GM21529 (cell line): Measurements from ENCODE around the gene SUN5.

ENCODE experiments used
- ATAC-seq: cut with Tn5 transposase; IDR thresholded peaks from one replicate; pipeline ENCODE4 v1.9.1; 2021; ENCODE audit not compliant: unreplicated experiment

The SUN5 gene

GRCh38 chr20:33014336-33015113 lies 10.3 kb upstream of the SUN5 start:
- no peak for ATAC-seq

DNA sequence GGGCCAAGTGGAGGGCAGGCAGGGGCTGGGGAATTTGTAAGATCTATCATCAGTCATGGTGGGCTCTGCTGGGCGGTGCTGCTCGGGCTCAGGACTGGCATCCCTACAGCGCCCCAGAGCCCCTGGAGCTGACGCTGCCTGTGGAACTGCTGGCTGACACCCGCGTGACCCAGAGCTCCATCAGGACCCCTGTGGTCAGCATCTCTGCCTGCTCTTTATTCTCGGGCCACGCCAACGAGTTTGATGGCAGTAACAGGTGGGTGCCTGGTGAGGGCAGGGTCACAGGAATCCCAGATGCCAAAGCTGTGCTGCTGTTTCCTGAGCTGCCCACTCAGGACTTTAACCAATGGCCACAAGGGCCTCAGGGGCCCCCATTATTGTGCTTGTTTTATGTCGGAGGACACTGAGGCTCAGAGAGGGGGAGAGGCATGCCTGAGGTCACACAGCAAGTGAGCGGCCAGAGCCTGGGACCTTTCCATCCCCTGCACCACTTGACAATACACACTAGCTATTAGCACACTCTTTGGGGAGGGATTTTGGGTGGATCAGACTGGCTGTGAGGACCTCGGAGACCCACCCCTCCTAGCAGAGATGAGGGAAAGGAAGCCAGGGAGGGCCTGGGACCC lies 9.6 kb upstream of the SUN5 start:
- ATAC-seq = no peak

DNA sequence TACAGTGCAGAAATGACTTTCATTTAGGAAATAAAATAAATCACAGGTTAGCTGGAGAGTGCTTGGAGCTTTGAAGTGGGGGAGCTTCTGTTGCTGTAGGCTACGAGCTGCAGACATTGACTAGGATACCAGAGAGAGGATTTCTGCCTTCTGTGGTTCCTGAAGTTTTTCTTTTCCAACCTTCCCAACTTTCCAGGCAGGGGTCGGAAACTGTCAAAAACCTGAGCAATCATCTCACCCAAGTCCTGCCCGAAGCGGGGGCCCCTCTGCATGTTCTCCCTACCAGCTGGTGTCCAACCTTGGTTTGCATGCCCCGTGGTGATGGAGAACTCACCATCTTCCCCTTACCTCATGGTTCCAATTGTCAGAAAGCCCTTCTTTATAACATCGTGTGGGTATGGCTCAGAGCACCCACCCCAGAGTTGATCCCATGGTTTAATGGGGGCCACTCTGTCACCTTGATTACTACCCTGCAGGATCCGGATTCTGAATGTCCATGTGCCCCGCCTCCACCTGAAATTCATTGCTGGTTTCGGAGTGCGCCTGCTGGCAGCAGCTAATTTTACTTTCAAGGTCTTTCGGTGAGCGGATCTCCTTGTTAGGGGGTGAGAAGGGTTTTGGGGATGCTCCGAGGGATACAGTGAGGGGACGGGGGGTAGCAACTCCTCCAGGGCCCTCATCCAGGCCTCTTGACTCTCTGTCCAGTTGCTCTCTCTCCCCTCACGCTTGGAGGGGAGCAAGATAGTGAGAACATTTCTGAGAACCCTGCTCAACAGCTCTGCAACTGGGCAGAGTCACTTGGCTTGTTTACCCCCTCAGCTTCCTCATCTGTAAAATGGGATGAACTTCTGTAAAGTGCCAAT lies 8.3 kb upstream of the SUN5 start:
- ATAC-seq = no peak

DNA sequence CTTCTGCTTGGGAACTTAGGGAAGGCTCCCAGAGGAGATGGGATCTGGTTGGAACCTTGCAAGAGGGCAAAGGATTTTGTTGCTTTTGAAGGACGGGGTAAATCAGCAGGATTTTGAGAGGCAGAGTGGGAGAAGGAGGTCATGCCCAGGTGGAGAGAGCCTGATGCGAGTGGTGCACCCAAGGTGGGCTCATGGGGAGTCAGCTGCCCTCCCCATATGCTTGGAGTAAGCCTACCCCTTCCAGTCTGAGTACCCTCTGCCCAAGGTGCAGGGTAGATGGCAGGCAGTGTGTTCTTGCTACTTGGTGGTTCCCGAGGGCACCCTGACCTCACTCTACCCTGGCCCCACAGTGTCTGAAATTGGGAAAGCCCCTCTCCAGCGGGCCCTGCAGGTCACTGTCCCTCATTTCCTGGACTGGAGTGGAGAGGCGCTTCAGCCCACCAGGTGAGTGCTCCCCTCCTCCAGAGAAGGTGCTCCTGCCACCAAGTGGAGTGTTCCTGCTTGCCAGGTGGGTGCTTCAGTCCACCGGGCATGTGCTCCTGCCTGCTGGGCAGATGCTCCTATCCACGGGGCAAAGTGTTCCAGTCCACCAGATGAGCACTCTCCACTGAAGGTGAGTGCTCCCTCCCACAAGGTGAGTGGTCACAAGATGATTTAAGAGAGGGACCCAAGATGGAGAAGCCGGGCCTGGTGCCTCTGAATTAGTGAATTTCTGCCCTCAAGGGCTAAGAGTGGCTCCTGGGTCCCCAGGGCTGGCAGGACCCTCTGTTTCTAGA lies 6.6 kb upstream of the SUN5 start:
- no peak for ATAC-seq

DNA sequence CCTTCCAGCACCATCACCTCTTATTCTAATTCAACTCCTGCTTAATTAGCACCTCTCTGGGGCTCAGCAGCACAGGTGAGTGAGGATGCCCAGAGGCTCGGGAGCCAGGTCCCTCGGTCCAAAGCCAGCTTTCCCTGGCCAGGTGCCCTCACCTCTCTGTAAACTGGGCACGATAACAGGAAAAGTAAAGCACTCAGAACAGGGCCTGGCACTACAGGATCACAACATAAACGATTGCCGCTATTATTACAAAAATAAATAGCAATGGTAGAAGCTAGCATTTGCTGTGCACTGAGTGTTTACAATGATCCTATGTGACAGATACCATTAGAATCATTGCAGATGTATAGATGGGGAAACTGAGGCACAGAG lies 5.9 kb upstream of the SUN5 start:
- no peak for ATAC-seq

DNA sequence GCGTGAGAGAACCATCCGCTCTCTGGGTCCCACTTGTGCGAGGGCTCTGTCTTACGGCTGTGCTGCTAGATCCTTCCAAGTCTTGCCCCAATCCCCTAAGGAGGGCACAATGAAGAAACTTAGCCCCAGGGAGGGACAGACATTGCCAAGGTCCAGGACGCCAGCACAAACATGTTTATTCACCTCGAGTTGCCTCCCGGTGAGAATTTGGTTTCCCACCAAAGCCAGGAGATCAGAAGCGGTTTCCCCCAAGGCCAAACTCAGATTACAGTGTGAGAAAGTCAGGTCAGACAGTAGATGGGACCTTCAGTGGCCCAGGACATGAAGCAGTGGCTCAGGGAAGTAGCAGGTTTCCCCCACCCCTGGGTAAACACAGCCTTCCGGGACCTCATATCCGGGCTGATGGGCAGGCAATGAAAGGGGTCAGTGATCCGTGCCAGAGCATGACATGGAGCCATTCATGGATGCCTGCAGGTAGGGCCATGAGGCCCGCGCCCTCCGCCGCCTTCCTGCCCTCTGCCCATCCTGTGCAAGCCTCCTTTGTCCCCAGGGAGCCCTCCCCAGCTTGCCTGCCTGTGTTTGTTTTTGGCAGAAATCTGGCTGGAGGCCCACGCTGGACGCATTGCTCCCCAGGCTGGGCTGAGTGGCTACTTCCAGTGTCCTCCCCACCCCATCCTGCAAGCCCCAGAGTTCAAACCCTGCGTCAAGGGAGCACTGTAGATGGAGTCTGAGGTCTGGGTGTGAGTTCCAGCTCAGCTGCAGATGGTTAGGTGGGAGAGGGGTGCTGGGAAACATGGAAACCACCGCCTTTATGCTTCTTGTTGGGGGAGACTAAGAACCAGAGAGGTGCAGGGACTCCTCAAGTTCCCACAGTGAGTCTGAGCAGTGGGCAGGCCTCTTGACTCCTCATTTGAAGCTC lies 5.2 kb upstream of the SUN5 start:
- no peak for ATAC-seq

GRCh38 chr20:33008336-33009213 lies 4.3 kb upstream of the SUN5 start:
- ATAC-seq = no peak

DNA sequence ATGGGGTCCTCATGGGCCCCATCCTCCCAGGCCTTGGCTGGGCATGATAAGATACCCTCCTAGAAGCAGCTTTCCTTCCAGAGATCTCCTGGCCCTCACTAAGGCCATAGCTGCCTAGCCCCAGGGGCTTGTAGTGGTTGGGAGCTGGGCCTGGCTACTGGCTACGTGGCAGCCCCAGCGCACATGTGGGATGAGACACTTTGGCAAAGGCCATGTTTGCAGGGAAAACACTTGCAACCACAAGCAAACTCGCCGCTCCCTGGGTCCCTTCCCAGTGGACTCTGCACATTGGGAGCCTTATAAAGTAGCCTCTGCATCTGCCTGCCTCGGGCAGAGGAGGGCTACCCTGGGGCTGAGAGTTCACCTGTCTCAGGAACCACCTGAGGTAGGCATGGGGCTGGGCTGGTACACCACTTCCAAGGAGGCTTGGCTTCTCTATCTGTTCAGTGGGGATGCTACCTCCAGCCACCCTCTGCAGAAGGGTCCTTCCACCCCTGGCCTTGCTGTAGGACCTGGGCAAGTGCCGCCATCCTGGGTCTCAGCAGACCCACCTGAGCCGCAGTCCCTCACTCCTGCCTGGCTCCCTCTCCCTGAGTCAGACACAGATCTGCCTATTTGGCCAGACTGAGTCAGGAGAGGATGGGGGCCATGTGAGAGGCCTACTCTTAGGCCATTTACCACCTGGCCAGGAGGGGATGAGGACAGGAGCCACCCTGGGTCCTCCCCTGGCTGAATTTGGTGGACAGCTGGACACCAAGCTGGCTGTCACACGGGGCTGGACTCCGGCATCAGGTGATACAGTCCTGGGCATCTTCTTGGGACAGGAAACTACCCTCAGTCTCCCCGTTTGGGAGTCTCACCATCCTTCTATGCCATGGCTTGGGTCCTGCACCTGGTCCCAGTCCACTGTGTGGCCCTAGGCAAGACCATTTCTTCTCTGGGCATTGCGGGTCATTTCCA lies 3.4 kb upstream of the SUN5 start, which contains the start of gene BPIFB2:
Gene BPIFB2 (plus strand): TSS at position 329 of the 960 bp plus-strand sequence. CDS start 871 bp downstream, outside the sequence.
- ATAC-seq = no peak

GRCh38 chr20:33006776-33007375 lies 2.6 kb upstream of the SUN5 start:
- ATAC-seq = no peak

DNA sequence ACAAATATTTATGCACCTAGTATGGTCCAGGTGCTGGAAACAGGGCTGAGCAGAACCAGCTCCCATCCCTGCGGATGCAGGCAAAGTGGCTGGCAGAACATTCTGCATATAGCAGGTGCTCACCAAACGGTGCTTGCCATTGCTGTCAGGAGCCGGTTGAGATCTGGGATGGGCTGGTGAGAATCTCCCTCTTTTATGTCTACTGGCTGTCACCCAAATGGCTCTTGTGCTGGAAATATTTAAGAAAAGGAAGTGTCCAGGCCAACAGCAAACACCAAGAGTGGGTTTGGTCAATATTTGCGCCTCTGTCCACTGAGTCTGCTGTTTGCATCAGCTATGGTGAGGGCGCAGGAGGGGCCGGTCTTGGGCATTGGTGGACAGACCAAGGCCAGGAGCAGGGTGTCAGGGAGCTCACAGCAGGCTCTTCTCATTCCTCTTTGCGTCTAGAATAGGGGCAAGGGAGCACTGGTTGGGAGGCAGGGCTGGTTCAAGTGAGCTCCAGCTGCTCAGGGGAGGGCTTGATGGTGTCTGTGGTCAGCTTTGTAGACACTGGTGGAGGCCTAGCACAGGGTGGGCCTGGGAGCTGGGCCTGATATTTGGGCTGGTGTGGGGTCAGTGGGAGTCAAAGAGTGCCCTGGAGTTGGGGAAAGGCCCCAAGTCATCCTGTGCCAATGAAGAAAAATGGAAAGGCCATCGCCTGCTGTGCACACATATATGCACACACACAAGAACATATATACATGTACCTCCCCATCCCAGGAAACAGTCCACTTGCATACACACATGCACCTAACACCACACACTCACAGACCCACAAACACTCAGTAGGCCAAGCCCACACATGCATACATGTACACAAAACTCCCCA lies 1.9 kb upstream of the SUN5 start:
- ATAC-seq = no peak

DNA sequence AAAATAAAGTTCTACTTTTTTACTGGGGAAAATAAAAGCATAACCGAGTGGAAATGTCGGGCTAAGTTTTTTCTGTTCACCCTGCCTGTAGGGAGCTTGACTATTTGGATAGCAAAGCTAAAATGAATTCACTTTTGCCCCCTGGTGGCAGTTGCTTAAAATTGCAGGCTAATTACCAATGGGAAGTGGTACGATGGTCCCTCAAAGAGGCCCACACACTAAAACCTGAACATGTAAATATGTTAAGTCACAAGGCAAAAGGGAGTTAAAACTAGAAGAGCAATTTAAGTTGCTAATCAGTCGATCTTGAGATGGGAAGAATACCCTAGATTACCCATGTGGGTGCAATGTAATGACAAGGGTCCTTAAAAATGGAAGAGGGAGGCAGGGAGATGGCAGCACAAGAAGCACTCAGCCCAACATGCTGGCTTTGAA lies 916 bp upstream of the SUN5 start:
- ATAC-seq = no peak

GRCh38 chr20:33002087-33002808 lies 2.0 kb downstream of the SUN5 start:
- no peak for ATAC-seq

DNA sequence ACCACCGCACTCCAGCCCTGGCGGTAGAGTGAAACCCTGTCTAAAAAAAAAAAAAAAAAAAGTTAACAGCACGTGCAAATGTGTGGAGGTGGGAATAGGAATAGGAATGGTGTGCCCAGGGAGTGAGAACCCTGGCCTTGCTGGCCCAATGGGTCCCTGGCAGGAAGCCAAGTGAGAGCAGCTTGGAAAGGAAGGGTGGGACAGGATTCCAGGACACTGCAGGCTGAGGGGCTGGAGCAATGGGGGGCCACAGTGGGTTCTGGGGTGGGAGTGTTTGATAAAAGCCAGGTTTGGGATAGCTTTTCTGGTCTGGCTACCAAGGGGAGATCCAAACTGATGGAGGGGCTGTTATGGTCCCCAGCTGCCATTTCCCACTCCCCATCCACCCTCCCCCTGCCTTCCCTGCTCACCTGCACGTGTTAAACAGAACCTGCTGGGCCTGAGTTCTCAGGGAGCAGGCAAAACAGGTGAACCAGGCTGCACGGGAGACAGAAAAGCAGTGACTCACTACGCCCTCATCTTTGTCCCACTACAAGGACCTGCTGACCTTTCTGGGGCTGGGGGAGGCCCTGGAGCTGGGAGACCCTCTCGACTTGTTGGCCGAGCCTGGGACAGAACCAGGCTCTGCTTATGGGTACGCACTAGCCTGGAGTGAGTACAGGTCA lies 3.3 kb downstream of the SUN5 start:
- ATAC-seq = no peak

DNA sequence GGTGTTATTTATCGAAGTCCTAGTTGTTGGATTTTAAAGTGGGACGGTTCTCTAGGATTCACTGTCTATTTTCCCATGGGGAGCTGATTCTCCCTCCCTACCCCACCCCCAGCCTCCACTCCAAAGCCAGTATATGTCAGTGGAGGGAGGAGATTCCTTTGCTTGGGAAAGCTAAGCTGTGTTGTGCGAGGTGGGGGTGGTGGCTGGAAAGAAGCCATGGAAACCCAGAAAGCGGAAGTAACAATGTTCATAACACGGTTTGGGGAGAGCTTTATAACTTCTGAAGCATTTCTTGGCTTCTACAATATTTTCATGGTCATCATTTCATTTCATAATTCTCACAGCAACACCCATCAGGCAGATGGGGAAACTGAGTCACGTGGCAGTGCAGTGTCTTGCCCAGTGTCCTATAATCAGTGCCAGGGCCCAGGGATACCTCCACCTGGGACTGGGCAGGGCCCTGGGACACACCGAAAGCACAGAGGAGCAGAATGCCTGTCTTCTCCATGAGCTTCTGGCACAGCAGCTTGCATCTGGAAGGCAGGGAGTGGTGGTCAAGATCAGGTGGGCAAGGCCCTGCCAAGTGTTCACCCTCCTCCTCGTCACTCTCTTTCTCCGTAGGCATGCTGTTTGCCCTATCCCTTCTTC lies 4.5 kb downstream of the SUN5 start:
- no peak for ATAC-seq

GRCh38 chr20:32997431-32997830 lies 6.8 kb downstream of the SUN5 start:
- ATAC-seq = no peak
